Lung (tissue), 12 donors: ENCODE data around the gene RGS19. TPM values are rescaled to one million over a fixed set of nuclear protein-coding genes. Genes with fewer than 3 reads are reported as not detected.
A peak's percentile ranks its signal among the peaks of the same experiment; 100 is the strongest.

Experiments
- ATAC-seq: fragments of 200-7000 bp; cut with Tn5 transposase; one replicate; pipeline ENCODE4 v1.9.1; 2020; ENCODE audit warnings: moderate number of reproducible peaks; ENCODE audit not compliant: insufficient read depth, low FRiP score
- DNase-seq, 3 donors: peaks; one replicate each; pipeline ENCODE4 v3.0.0-alpha.2; 2013 to 2017
- H3K27ac ChIP-seq, 2 donors: one replicate each; pipeline ENCODE4 v1.5.1; 2013; ENCODE audit warnings: mild to moderate bottlenecking in 2 of 2, moderate library complexity in 2 of 2, control low read depth in 1 of 2, inconsistent platforms in 1 of 2, low read depth in 1 of 2, low read length in 1 of 2
- H3K27me3 ChIP-seq, 3 donors: one replicate each; pipeline ENCODE4 v1.5.1; 2013; ENCODE audit warnings: low read length in 2 of 3; ENCODE audit not compliant: control insufficient read depth in 3 of 3, insufficient read depth in 3 of 3
- H3K36me3 ChIP-seq, 4 donors: one replicate each; pipeline ENCODE4 v1.5.1; 2013; ENCODE audit warnings: low read length in 4 of 4, mild to moderate bottlenecking in 1 of 4, moderate library complexity in 1 of 4; ENCODE audit not compliant: control insufficient read depth in 4 of 4, insufficient read depth in 4 of 4
- H3K4me1 ChIP-seq, 5 donors: one replicate each; pipeline ENCODE4 v1.5.1; 2013; ENCODE audit warnings: low read length in 5 of 5, mild to moderate bottlenecking in 2 of 5, moderate library complexity in 1 of 5; ENCODE audit not compliant: control insufficient read depth in 5 of 5, insufficient read depth in 5 of 5
- H3K4me3 ChIP-seq: one replicate; pipeline ENCODE4 v1.5.1; 2013; ENCODE audit warnings: mild to moderate bottlenecking, control low read depth, moderate library complexity
- H3K9ac ChIP-seq, 2 donors: one replicate each; pipeline ENCODE4 v1.5.1; 2013; ENCODE audit warnings: low read length in 2 of 2, control low read depth in 1 of 2; ENCODE audit not compliant: insufficient read depth in 1 of 2
- H3K9me3 ChIP-seq, 4 donors: one replicate each; pipeline ENCODE4 v1.5.1; 2013; ENCODE audit warnings: low read length in 3 of 4, mild to moderate bottlenecking in 1 of 4, moderate library complexity in 1 of 4; ENCODE audit not compliant: control insufficient read depth in 4 of 4, insufficient read depth in 3 of 4
- WGBS, 2 donors: extraction: QIAGEN DNeasy Blood & Tissue Kit; methylation state at CpG; one replicate each; pipeline ENCODE4 v1.1.7; 2013; 5-methylcytosine and 5-hydroxymethylcytosine counted together
- polyA plus RNA-seq, 2 donors: library from polyadenylated mRNA; stranded (reverse); fragments of 200-250 nt; gene quantifications; one replicate each; pipeline ENCODE4 v1.2.1, GENCODE V29; 2013
- total RNA-seq, 2 donors: library from RNA; depleted of rRNA in 1 of 2; stranded (reverse); fragments of >200 nt in 1 of 2; gene quantifications; one replicate each; pipeline ENCODE4 v1.2.1, GENCODE V29; 2014 to 2021
- TF ChIP-seq, protein P1 (sequence below): IDR thresholded peaks from 2 replicates; pipeline ENCODE4 v1.5.1; 2012; ENCODE audit warnings: mild to moderate bottlenecking; ENCODE audit errors: control extremely low read depth, extremely low read depth
- donor health status: control.
- donor health status: control.
- donor health status: Bipolar disorder and iron deficiency.
- donor health status: healthy.
- donor health status: DM: yes; HTN: yes; CAD: no.

Gene RGS19
- total and polyA plus RNA-seq, 4 donors, result 15.1 to 99.0 (median 35.1) TPM

GRCh38 chr20:64080013-64080812 lies 895 bp upstream of the RGS19 start, which contains the start of gene OPRL1:
TSS of gene OPRL1 (plus strand) at chr20:64080082. CDS start at chr20:64092721, 12,639 bp downstream.
- Histone ChIP-seq H3K27me3 (peaks cover 3 to 20% (median 6%) of the 10 kb centered on the region in 3 donors), H3K9me3 (no peaks in the 10 kb centered on the region), H3K4me1 (peaks cover 0 to 55% (median 22%) of the 10 kb centered on the region in 5 donors), H3K36me3 (peaks cover 0 to 7% (median 0%) of the 10 kb centered on the region in 4 donors), H3K9ac (peak within 1 kb of the TSS; percentile 13 to 63), H3K4me3 (peak within 1 kb of the TSS; percentile 66), H3K27ac (peak within 1 kb of the TSS; percentile 24 to 86)
- DNase-seq, result peak in 1 of 3 donors; percentile 40
- TF ChIP-seq, protein P1, sequence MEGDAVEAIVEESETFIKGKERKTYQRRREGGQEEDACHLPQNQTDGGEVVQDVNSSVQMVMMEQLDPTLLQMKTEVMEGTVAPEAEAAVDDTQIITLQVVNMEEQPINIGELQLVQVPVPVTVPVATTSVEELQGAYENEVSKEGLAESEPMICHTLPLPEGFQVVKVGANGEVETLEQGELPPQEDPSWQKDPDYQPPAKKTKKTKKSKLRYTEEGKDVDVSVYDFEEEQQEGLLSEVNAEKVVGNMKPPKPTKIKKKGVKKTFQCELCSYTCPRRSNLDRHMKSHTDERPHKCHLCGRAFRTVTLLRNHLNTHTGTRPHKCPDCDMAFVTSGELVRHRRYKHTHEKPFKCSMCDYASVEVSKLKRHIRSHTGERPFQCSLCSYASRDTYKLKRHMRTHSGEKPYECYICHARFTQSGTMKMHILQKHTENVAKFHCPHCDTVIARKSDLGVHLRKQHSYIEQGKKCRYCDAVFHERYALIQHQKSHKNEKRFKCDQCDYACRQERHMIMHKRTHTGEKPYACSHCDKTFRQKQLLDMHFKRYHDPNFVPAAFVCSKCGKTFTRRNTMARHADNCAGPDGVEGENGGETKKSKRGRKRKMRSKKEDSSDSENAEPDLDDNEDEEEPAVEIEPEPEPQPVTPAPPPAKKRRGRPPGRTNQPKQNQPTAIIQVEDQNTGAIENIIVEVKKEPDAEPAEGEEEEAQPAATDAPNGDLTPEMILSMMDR, result no peak
- 4 to 5% methylated on average over 36 to 62 of the region's 62 CpGs for WGBS, 2 donors
- ATAC-seq, result no peak

DNA sequence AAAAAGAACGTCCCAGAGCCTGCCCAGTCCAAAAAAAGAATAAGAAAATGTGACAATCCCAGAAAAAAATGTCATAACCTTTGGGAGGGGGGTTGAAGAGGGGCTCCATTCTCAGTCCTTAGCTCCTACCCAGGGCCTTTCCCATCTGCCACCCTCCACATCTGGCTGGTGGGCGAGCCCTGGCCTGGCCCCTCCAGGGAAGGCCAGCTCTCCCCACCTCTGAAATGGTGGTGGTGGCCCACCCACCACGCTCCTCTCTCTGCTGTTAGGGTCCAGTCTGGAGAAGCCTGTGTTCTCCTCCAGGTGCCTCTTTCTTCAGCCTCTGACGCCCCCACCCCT lies 415 bp downstream of the RGS19 start:
- whole genome bisulfite sequencing, 2 donors, result 3 to 12% methylated on average over 4 of the region's 4 CpGs
- TF ChIP-seq, protein P1, result no peak
- H3K4me1 ChIP-seq, result peaks cover 0 to 43% (median 18%) of the 10 kb centered on the region in 5 donors
- peak overlapping the region; percentile 22 to 59 for H3K27ac ChIP-seq
- peak overlapping the region in 1 of 2 donors; percentile 63 for H3K9ac ChIP-seq
- H3K9me3 ChIP-seq, result no peaks in the 10 kb centered on the region
- peaks cover 0 to 11% (median 0%) of the 10 kb centered on the region in 3 donors for H3K27me3 ChIP-seq
- ATAC-seq (no peak), DNase-seq (no peak)
- peak overlapping the region; percentile 66 for H3K4me3 ChIP-seq
- peaks cover 0 to 19% (median 0%) of the 10 kb centered on the region in 4 donors for H3K36me3 ChIP-seq

DNA sequence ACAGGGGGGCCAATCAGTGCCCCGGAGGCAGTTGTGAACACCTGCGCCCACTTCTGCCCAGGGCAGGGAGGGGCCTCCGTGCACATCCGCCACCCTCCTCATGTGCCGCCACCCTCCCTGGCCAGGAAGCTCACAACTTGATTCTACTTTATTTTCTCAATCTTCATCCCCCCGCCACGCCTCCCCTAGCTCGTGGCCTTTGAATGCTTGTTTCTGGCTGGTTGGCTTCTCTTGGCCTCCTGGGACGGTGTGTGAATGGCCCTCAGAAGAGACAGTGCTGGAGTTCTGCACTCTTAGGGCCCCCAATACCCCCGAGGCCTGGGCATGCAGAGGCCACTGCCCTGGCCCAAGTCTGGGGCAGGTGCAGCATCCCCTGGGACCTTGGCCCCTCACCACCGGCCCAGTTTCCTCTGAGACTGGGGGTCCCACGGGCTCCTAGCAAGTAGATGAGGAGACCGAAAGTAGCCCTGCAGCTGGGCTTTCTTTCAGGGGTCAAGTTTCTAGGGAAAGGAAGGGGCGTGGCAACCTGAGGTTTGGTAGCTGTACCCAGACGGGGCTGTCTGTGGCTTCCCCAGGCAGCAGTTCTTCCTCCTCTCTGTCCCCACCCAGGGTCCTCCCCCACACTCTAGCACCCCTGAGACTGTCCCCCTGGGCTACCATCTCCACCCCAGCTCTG lies 1.3 kb downstream of the RGS19 start:
- H3K4me3 ChIP-seq, result peak overlapping the region; percentile 66
- no peak for ATAC-seq
- peak overlapping the region in 1 of 2 donors; percentile 59 for H3K27ac ChIP-seq
- TF ChIP-seq, protein P1, result no peak
- no peak for DNase-seq
- H3K9ac ChIP-seq, result no peak overlapping the region
- H3K36me3 ChIP-seq, result peaks cover 0 to 27% (median 0%) of the 10 kb centered on the region in 4 donors
- 22 to 45% methylated on average over 15 of the region's 15 CpGs for WGBS, 2 donors
- peaks cover 0 to 8% (median 0%) of the 10 kb centered on the region in 3 donors for H3K27me3 ChIP-seq
- H3K9me3 ChIP-seq, result no peaks in the 10 kb centered on the region
- peaks cover 0 to 36% (median 15%) of the 10 kb centered on the region in 5 donors for H3K4me1 ChIP-seq
